Esophagus muscularis mucosa (tissue), 3 donors: ENCODE results near the gene DCPS.

Experiments used
- CTCF ChIP-seq, 3 experiments: fragments of 200-600 bp in 2 of 3; fragments of 450-650 bp in 1 of 3; sonication (generic) in 2 of 3; IDR thresholded peaks; one replicate each; pipeline ENCODE4 v1.5.1; 2017 to 2019; ENCODE audit warnings: antibody characterized with exemption in 3 of 3, mild to moderate bottlenecking in 2 of 3, moderate library complexity in 1 of 3
- POLR2A ChIP-seq: fragments of 450-650 bp; IDR thresholded peaks from one replicate; pipeline ENCODE4 v1.6.1; 2017; ENCODE audit warnings: antibody characterized with exemption, moderate library complexity, mild to moderate bottlenecking, low read depth

GRCh38 chr11:126279191-126279590, 24.7 kb upstream of the DCPS start:
- TF ChIP-seq CTCF (IDR thresholded peaks at IDR 0.05) (no peak), POLR2A (no peak)
